Smooth muscle cell (in vitro differentiated cells): ENCODE measurements around the gene RUNX1. TPM values are rescaled to one million over a fixed set of nuclear protein-coding genes. Genes with fewer than 3 reads are reported as not detected.

Source experiments
- DNase-seq: peaks from one replicate; lab custom pipeline; 2025; ENCODE audit not compliant: unreplicated experiment; lab: John Stamatoyannopoulos, UW
- H2AFZ ChIP-seq: fragments of 200-600 bp; sonication (generic); 2 replicates; pipeline ENCODE4 v1.6.0; 2016; ENCODE audit warnings: antibody characterized with exemption, low read depth, mild to moderate bottlenecking
- H3F3A ChIP-seq: fragments of 200-600 bp; sonication (generic); 2 replicates; pipeline ENCODE4 v1.6.0; 2017; ENCODE audit warnings: antibody characterized with exemption, low read depth
- H3K27ac ChIP-seq: fragments of 200-600 bp; sonication (generic); 2 replicates; pipeline ENCODE4 v1.5.1; 2016; ENCODE audit warnings: low read depth, mild to moderate bottlenecking
- H3K27me3 ChIP-seq: fragments of 200-600 bp; sonication (generic); 2 replicates; pipeline ENCODE4 v1.6.1; 2016; ENCODE audit warnings: low read depth, mild to moderate bottlenecking
- H3K36me3 ChIP-seq: fragments of 200-600 bp; sonication (generic); 2 replicates; pipeline ENCODE4 v1.5.1; 2016; ENCODE audit warnings: low read depth
- H3K4me1 ChIP-seq: fragments of 200-600 bp; sonication (generic); 2 replicates; pipeline ENCODE4 v1.5.1; 2016; ENCODE audit warnings: low read depth
- H3K4me2 ChIP-seq: fragments of 200-600 bp; sonication (generic); 2 replicates; pipeline ENCODE4 v1.6.0; 2016; ENCODE audit warnings: mild to moderate bottlenecking
- H3K4me3 ChIP-seq: fragments of 200-600 bp; sonication (generic); 2 replicates; pipeline ENCODE4 v1.5.1; 2016; ENCODE audit warnings: mild to moderate bottlenecking
- H3K79me2 ChIP-seq: fragments of 200-600 bp; sonication (generic); 2 replicates; pipeline ENCODE4 v1.6.0; 2016; ENCODE audit warnings: low read depth, mild to moderate bottlenecking
- H3K9ac ChIP-seq: fragments of 200-600 bp; sonication (generic); 2 replicates; pipeline ENCODE4 v1.6.0; 2016; ENCODE audit warnings: low read depth
- H3K9me3 ChIP-seq: fragments of 200-600 bp; sonication (generic); replicated peaks from 2 replicates; pipeline ENCODE4 v1.5.1; 2016; ENCODE audit warnings: low read depth
- H4K20me1 ChIP-seq: fragments of 200-600 bp; sonication (generic); 2 replicates; pipeline ENCODE4 v1.6.0; 2016; ENCODE audit warnings: low read depth
- CTCF ChIP-seq: fragments of 200-600 bp; sonication (generic); IDR thresholded peaks from 2 replicates; pipeline ENCODE4 v1.5.1; 2017; ENCODE audit warnings: borderline replicate concordance, mild to moderate bottlenecking, antibody characterized with exemption; ENCODE audit not compliant: insufficient read depth, poor library complexity, severe bottlenecking
- WGBS: methylation state at CpG from one replicate; pipeline ENCODE4 v1.1.7; 2016; ENCODE audit warnings: low lambda C conversion rate; 5-methylcytosine and 5-hydroxymethylcytosine counted together
- polyA plus RNA-seq: library from polyadenylated mRNA; unstranded; fragments of >200 nt; fragmentation: Nextera tagmentation; extraction: Ambion mirVana; gene quantifications from 2 replicates; pipeline ENCODE4 v1.2.1, GENCODE V29; 2016
- total RNA-seq: library from RNA; depleted of rRNA; stranded (reverse); fragments of >200 nt; gene quantifications from 2 replicates; pipeline ENCODE4 v1.2.3, GENCODE V29; 2014

RUNX1 gene
- total and polyA plus RNA-seq, 2 experiments from 2014 or later, result 33.4 to 97.6 TPM

DNA sequence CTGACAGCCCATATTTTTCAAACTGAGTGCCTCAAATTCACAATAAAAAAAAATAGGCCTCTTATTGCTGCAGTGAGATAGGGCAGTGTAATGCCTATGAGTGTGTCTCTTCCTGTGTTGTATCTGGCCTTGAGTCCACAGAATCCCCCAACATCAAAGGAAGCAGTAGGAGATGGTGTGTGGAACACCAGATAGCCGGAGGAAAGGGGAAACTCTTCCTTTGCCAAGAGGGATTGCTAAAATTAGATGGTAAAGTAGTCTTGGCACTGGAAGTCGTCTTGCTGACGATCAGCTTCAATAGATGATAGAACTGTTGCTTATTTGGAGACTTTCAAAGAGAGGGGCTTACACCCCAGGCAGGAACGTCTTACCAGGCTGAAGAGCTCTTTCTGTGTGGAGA is 51.8 kb downstream of the RUNX1 start:
- peaks cover 13% of the 10 kb centered on the region for H3F3A ChIP-seq
- H2AFZ ChIP-seq, result no peak overlapping the region
- no peaks in the 10 kb centered on the region for H3K9me3 ChIP-seq
- TF ChIP-seq CTCF, result no peak
- H3K4me1 ChIP-seq, result peaks cover 15% of the 10 kb centered on the region
- H3K79me2 ChIP-seq, result peaks cover 38% of the 10 kb centered on the region
- peaks cover 21% of the 10 kb centered on the region for H4K20me1 ChIP-seq
- H3K9ac ChIP-seq, result no peak overlapping the region
- H3K36me3 ChIP-seq, result no peaks in the 10 kb centered on the region
- 38% methylated on average over 4 of the region's 4 CpGs for WGBS
- H3K27ac ChIP-seq, result peak overlapping the region; percentile 67
- no peak overlapping the region for H3K4me3 ChIP-seq
- no peaks in the 10 kb centered on the region for H3K27me3 ChIP-seq
- DNase-seq, result no peak
- peak overlapping the region; percentile 60 for H3K4me2 ChIP-seq

GRCh38 chr21:34996304-34997101 is 52.6 kb downstream of the RUNX1 start:
- peaks cover 21% of the 10 kb centered on the region for H4K20me1 ChIP-seq
- peaks cover 35% of the 10 kb centered on the region for H3K79me2 ChIP-seq
- TF ChIP-seq CTCF, result no peak
- H3K36me3 ChIP-seq, result no peaks in the 10 kb centered on the region
- peak overlapping the region; percentile 67 for H3K27ac ChIP-seq
- no peak for DNase-seq
- no peak overlapping the region for H3K4me3 ChIP-seq
- peaks cover 15% of the 10 kb centered on the region for H3K4me1 ChIP-seq
- H3K9ac ChIP-seq, result no peak overlapping the region
- H2AFZ ChIP-seq, result no peak overlapping the region
- H3K27me3 ChIP-seq, result no peaks in the 10 kb centered on the region
- H3K4me2 ChIP-seq, result peak overlapping the region; percentile 60
- peaks cover 13% of the 10 kb centered on the region for H3F3A ChIP-seq
- 20% methylated on average over 8 of the region's 8 CpGs for WGBS
- no peaks in the 10 kb centered on the region for H3K9me3 ChIP-seq

- WGBS, result 86% methylated on average over 1 of the region's 1 CpG
- H3K27ac ChIP-seq, result peak overlapping the region; percentile 67
- no peaks in the 10 kb centered on the region for H3K36me3 ChIP-seq
- no peaks in the 10 kb centered on the region for H3K9me3 ChIP-seq
- peaks cover 15% of the 10 kb centered on the region for H3K4me1 ChIP-seq
- no peaks in the 10 kb centered on the region for H3K27me3 ChIP-seq
- peaks cover 13% of the 10 kb centered on the region for H3F3A ChIP-seq
- H3K79me2 ChIP-seq, result peaks cover 31% of the 10 kb centered on the region
- no peak overlapping the region for H3K4me3 ChIP-seq
- H3K9ac ChIP-seq, result no peak overlapping the region
- DNase-seq, result no peak
- no peak for TF ChIP-seq CTCF
- peak overlapping the region; percentile 60 for H3K4me2 ChIP-seq
- H4K20me1 ChIP-seq, result peaks cover 21% of the 10 kb centered on the region
- H2AFZ ChIP-seq, result no peak overlapping the region
These were observed 53.2 kb downstream of the RUNX1 start for GRCh38 chr21:34995979-34996303.
